Activated gamma-delta T cell (primary cell): Measurements from ENCODE around the gene RBFOX2.

Source experiments
- DNase-seq: peaks from one replicate; lab custom pipeline; 2025; lab: John Stamatoyannopoulos, UW

Gene RBFOX2

DNA sequence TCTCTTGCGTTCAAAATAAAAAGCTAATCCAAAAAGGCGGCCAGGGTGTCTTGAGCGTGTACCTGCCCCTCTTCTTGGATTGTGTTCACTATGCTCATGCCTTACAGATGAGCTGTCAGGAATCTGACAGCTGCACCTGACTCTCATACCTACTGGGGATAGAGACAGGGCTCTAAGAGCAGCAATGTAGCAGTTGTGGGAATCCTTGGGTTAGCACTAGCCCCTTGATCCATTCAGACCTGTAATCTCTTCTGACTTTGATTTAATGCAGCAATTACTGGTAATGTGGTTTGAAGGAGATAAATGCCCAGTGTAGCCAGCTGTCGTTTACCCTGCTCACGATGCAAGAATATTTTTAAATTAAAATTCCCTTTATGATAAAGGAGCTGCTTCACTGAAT lies 165.2 kb downstream of the RBFOX2 start:
- no peak for DNase-seq

DNA sequence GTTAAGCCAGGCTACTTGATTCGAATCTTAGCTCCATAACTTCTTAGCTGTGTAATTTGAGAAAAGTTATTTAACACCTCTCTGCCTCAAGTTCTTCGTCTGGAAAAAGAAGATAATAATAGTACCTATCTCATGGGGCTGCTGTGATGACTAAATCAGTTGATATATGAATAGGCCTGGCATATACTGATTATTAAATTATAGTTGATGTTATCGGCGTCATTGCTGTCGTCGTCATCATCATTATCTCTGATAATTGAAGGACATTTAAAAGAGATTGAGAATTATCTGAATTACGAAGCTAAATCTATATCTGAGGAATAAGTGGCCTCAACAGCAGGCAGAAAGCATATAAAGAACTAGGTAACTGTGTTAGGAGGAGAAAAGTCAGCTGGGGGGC lies 165.9 kb downstream of the RBFOX2 start:
- DNase-seq: no peak

- no peak for DNase-seq
These were observed 167.2 kb downstream of the RBFOX2 start for GRCh38 chr22:35861451-35861850.

- DNase-seq: no peak
These were observed 167.8 kb downstream of the RBFOX2 start for GRCh38 chr22:35860837-35861236.

GRCh38 chr22:35860087-35860733 lies 168.4 kb downstream of the RBFOX2 start:
- DNase-seq: no peak

- DNase-seq: no peak
These were observed 174.3 kb downstream of the RBFOX2 start for GRCh38 chr22:35854334-35854733.

- no peak for DNase-seq
These were observed 176.5 kb downstream of the RBFOX2 start for GRCh38 chr22:35852076-35852475.

GRCh38 chr22:35850831-35851230 lies 177.8 kb downstream of the RBFOX2 start:
- DNase-seq: no peak

GRCh38 chr22:35846804-35847203 lies 181.8 kb downstream of the RBFOX2 start:
- DNase-seq: no peak

DNA sequence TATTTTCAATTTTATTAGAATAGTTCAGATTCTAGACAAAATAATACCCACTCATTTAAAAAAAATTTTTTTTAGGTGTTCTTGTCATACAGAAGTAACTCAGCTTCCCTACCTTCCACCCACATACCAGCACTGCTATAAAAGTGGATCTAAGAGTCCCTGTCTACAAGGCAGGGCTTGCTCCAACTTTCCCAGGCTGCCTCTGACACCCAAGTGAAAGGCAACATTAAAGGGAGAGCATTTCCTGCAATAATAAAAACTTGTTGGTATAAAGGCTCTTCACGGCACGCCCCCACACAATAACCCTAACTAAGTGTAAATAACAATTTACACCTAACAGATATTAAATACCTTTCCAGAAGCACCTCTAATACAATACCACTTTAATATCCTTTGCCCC lies 183.7 kb downstream of the RBFOX2 start:
- DNase-seq: no peak

GRCh38 chr22:35842954-35843353 lies 185.7 kb downstream of the RBFOX2 start:
- DNase-seq: no peak

- DNase-seq: no peak
These were observed 186.1 kb downstream of the RBFOX2 start for GRCh38 chr22:35842519-35842913.

DNA sequence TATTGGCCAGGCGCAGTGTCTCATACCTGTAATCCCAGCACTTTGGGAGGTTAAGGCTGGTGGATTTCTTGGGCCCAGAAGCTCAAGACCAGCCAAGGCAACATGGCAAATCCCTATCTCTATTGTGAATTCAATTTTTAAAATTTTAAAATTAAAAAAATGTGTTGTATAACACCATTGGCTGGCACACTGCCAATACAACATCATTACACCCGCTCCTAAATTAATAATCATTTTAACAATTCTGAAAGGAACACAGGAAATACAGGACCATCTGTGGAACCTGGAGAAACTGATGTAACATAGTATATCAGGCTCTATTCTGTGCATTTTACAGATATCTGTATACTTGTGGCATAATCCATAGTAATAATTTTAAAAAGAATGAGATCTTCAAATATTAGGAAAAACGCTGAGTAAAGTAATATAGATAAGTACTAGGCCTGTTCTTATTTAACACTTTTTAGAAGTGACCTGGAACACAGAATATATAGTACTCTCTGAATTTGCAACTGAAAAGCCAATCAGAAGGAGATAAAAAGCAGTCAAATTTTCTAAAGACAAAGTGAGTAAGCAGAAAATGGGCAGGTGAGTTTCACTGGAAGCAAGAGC lies 186.6 kb downstream of the RBFOX2 start:
- no peak for DNase-seq

DNA sequence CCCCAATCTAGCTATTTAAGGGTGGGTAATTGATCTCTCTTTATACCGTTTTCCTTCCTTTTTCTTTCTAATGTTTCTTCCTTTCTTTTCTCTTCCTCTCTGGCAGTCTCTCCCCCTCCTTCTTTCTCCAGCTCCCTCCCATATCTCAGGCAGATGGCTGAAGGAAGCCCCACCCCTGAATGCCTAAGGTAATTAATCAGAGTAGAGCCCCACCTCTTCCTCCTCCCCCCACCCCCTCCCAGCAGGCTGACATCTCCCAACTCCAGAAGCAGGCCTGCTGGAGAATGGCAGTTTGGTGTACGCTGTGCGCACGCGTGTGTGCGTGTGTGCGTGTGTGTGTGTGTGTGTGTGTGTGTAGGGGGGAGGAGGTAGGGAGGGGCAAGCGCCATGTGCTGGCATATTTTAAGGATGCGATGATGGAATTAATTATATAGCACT lies 188.3 kb downstream of the RBFOX2 start:
- DNase-seq: no peak

- no peak for DNase-seq
These were observed 188.8 kb downstream of the RBFOX2 start for GRCh38 chr22:35839841-35840301.

DNA sequence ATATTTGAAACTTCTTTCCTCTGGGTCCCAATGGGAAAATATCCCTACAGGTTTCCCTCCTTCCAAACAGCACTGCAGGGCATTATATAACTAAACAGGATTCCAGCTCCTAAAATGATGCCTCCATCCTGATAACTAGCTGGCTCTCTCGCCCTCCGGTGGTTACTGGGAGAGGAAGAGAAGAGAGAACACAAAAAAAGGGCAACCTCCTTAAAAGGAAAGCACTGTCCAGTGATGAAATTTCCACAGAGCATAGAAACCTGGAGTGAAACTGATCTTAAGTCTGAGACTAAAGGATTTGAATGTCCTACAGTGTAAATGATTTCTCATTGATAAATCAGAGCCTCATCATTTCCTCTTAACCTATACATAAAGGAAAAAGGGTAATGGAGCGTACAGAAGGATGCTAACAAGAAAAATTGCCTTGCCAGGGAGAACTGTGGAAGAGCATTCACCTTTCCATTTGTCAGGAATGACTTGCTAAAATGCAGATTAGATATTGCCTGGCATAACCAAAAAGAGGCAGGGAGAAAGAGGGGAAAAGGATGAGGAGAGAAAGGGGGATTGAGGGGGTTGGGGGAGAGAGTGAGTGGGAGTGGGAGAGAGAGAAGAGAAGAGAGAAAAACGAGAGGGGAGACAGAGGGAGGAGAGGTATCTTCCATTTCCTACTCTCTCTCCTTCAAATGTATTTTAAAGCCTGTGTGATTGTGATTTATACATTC lies 189.6 kb downstream of the RBFOX2 start:
- DNase-seq: no peak

- DNase-seq: no peak
These were observed 191.4 kb downstream of the RBFOX2 start for GRCh38 chr22:35837101-35837727.

GRCh38 chr22:35835998-35836691 lies 192.5 kb downstream of the RBFOX2 start:
- no peak for DNase-seq

GRCh38 chr22:35835267-35835997 lies 193.2 kb downstream of the RBFOX2 start:
- DNase-seq: no peak

DNA sequence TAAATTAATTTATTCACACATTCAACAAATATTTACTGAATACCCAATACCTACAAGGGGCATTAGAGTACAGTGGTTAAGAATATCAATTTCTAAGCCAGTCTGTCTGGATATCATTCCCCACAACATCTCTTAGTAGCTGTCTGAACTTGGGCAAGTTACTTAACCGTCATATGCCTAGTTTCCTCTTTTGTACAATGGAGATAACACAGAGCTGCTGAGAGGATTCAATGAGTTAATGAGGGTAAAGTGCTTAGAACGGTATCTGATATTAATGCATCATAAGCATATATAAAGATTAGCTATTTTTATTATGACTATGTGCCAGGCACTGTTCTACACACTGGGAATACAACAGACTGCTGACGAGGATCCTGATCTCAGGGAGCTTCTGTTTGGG lies 194.6 kb downstream of the RBFOX2 start:
- DNase-seq: no peak

DNA sequence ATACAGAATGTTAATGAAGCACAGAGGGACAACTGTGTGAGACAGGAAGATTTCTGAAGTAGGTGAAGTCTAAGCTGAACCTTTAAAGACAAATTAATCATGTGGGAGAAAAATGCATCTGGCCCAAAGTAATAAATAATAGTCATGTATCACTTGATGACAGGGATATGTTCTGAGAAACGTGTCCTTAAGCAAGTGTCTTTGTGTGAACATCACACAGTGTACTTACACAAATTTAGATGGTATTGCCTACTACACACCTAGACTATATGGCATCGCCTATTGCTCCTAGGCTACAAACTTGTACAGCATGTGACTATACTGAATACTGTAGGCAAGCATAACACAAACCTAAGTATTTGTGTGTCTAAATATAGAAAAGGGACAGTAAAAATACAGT lies 198.3 kb downstream of the RBFOX2 start:
- no peak for DNase-seq
